IPS DF 19.7 (cell line): ENCODE measurements around the gene E2F2.
"Not testable (repeated sequence)": the region's sequence is repeated elsewhere in the genome, so short reads cannot be mapped to it uniquely, and the experiment has no call there.

ENCODE experiments used
- DNase-seq: peaks from one replicate; pipeline ENCODE4 v3.0.0-alpha.2; 2013; ENCODE audit warnings: low read depth, low spot score

E2F2 gene

GRCh38 chr1:23546897-23547584 lies 16.0 kb upstream of the E2F2 start:
- no peak for DNase-seq

GRCh38 chr1:23545851-23546250 lies 14.8 kb upstream of the E2F2 start:
- DNase-seq = no peak

GRCh38 chr1:23544444-23545389 lies 13.7 kb upstream of the E2F2 start:
- DNase-seq = no peak

GRCh38 chr1:23543707-23544443 lies 12.8 kb upstream of the E2F2 start:
- DNase-seq = no peak

GRCh38 chr1:23542940-23543339 lies 11.9 kb upstream of the E2F2 start:
- DNase-seq = not testable (repeated sequence)

- DNase-seq = peak; percentile 93
Observed at GRCh38 chr1:23539698-23540266, 8.7 kb upstream of the E2F2 start.

- no peak for DNase-seq
Observed at GRCh38 chr1:23537296-23537973, 6.4 kb upstream of the E2F2 start.

- no peak for DNase-seq
Observed at GRCh38 chr1:23533246-23534023, 2.4 kb upstream of the E2F2 start.

- no peak for DNase-seq
Observed at GRCh38 chr1:23531562-23532094, 595 bp upstream of the E2F2 start.

- no peak for DNase-seq
Observed at GRCh38 chr1:23530087-23530746, 816 bp downstream of the E2F2 start.

- DNase-seq = no peak
Observed at GRCh38 chr1:23529146-23530086, 1.6 kb downstream of the E2F2 start.

- DNase-seq = no peak
Observed at GRCh38 chr1:23528250-23528978, 2.6 kb downstream of the E2F2 start.

- no peak for DNase-seq
Observed at GRCh38 chr1:23527900-23528249, 3.2 kb downstream of the E2F2 start.

- DNase-seq = no peak
Observed at GRCh38 chr1:23527366-23527765, 3.7 kb downstream of the E2F2 start.

GRCh38 chr1:23526329-23527041 lies 4.5 kb downstream of the E2F2 start:
- no peak for DNase-seq

GRCh38 chr1:23525558-23526250 lies 5.3 kb downstream of the E2F2 start:
- no peak for DNase-seq
